Endothelial cell of umbilical vein (primary cell): ENCODE data around the gene DLG5. TPM values are rescaled to one million over a fixed set of nuclear protein-coding genes. Genes with fewer than 3 reads are reported as not detected.

Experiments
- BruUV-seq: library from RNA; stranded (reverse); fragments of 400-500 nt; replicated peaks from 2 replicates; lab custom pipeline; 2021; lab: Mats Ljungman, UMichigan
- CTCF ChIA-PET: fragments of 300-600, 350-600 bp; sonication (Branson Sonifier 250); formaldehyde crosslinking; loops from one replicate; lab custom pipeline; 2021; ENCODE audit warnings: antibody characterized with exemption, inconsistent platforms; lab: Charles Lee
- POLR2A ChIA-PET: fragments of 300-600, 350-600 bp; sonication (Branson Sonifier 250); formaldehyde crosslinking; loops from one replicate; lab custom pipeline; 2021; ENCODE audit warnings: antibody characterized with exemption, inconsistent platforms; lab: Charles Lee
- DNase-seq: peaks from one replicate; pipeline ENCODE4 v3.0.0-alpha.2; 2011; ENCODE audit warnings: low read depth, low spot score
- FAIRE-seq: peaks from 2 replicates; lab custom pipeline; 2011; peaks lifted over from hg19 to GRCh38; lab: Jason Lieb, UNC
- H2AFZ ChIP-seq: 2 replicates; pipeline ENCODE4 v1.6.0; 2012; ENCODE audit warnings: low read depth, low read length, control low read depth, inconsistent platforms
- H3K27ac ChIP-seq: 2 replicates; pipeline ENCODE4 v1.5.1; 2011; ENCODE audit warnings: low read depth, mild to moderate bottlenecking, control low read depth, low read length, moderate library complexity; ENCODE audit not compliant: insufficient read depth
- H3K27me3 ChIP-seq, 2 experiments: 2 replicates each; pipeline versions ENCODE4 v1.6.0 to v1.6.1; 2011; ENCODE audit warnings: low read length in 2 of 2, mixed read lengths in 1 of 2; ENCODE audit not compliant: control insufficient read depth in 2 of 2, insufficient read depth in 2 of 2
- H3K36me3 ChIP-seq, 2 experiments: 2 replicates in 1 of 2; 3 replicates in 1 of 2; pipeline ENCODE4 v1.5.1; 2011; ENCODE audit warnings: low read length in 2 of 2, mild to moderate bottlenecking in 1 of 2, moderate library complexity in 1 of 2; ENCODE audit not compliant: control insufficient read depth in 2 of 2, insufficient read depth in 2 of 2; ENCODE audit errors: extremely low read depth in 1 of 2
- H3K4me1 ChIP-seq: 3 replicates; pipeline ENCODE4 v1.5.1; 2011; ENCODE audit warnings: mild to moderate bottlenecking, low read length; ENCODE audit not compliant: control insufficient read depth, insufficient read depth; ENCODE audit errors: extremely low read depth
- H3K4me2 ChIP-seq: 2 replicates; pipeline ENCODE4 v1.6.1; 2011; ENCODE audit warnings: low read length, control low read depth, mixed read lengths; ENCODE audit not compliant: insufficient read depth
- H3K4me3 ChIP-seq, 3 experiments: fragments of 200-600 bp in 1 of 3; sonication (generic), shearing (Covaris generic) in 1 of 3; replicated peaks in 1 of 3; 2 replicates each; pipeline ENCODE4 v1.5.1; 2011 to 2016; ENCODE audit warnings: control low read depth in 3 of 3, low read length in 3 of 3, mild to moderate bottlenecking in 2 of 3, inconsistent platforms in 1 of 3, low read depth in 1 of 3, moderate library complexity in 1 of 3; ENCODE audit not compliant: insufficient read depth in 1 of 3
- H3K79me2 ChIP-seq: 2 replicates; pipeline ENCODE4 v1.6.0; 2012; ENCODE audit warnings: low read length, inconsistent platforms; ENCODE audit not compliant: control insufficient read depth, insufficient read depth
- H3K9ac ChIP-seq: replicated peaks from 2 replicates; pipeline ENCODE3; 2011; ENCODE audit warnings: low read length, control low read depth; ENCODE audit not compliant: insufficient read depth; ENCODE audit errors: extremely low read depth
- H3K9me1 ChIP-seq: replicated peaks from 3 replicates; pipeline ENCODE4 v1.6.0; 2011; ENCODE audit warnings: mild to moderate bottlenecking, low read length; ENCODE audit not compliant: control insufficient read depth, insufficient read depth; ENCODE audit errors: extremely low read depth
- H3K9me3 ChIP-seq: replicated peaks from 2 replicates; pipeline ENCODE4 v1.5.1; 2012; ENCODE audit warnings: low read length, inconsistent platforms; ENCODE audit not compliant: control insufficient read depth, insufficient read depth
- H4K20me1 ChIP-seq: replicated peaks from 2 replicates; pipeline ENCODE3; 2011; ENCODE audit warnings: mild to moderate bottlenecking, low read length; ENCODE audit not compliant: control insufficient read depth, insufficient read depth; ENCODE audit errors: extremely low read depth
- GATA2 ChIP-seq: IDR thresholded peaks from 2 replicates; pipeline ENCODE4 v1.7.0; 2011; ENCODE audit warnings: low read depth, mild to moderate bottlenecking, moderate library complexity, mixed read lengths, low read length; ENCODE audit not compliant: insufficient read length, insufficient read depth
- JUN ChIP-seq: IDR thresholded peaks from 2 replicates; pipeline ENCODE4 v1.6.1; 2011; ENCODE audit warnings: borderline replicate concordance, low read depth; ENCODE audit not compliant: insufficient read length, insufficient read depth
- MYC ChIP-seq: IDR thresholded peaks from one replicate; pipeline ENCODE4 v1.6.1; 2011; ENCODE audit warnings: mild to moderate bottlenecking, low read depth, low read length
- POLR2AphosphoS5 ChIP-seq: IDR thresholded peaks from 2 replicates; pipeline ENCODE4 v1.6.1; 2012; ENCODE audit warnings: low read depth, mild to moderate bottlenecking, control low read depth, low read length, moderate library complexity; ENCODE audit not compliant: insufficient read depth
- dilution Hi-C: fragments of 300-500 bp; cut with MboI; formaldehyde crosslinking; loops from one replicate; pipeline ENCODE4 v1.15.0; 2019; ENCODE audit warnings: low sequenced_read_pairs; ENCODE audit not compliant: extremely low pct_ligation_motif_present
- intact Hi-C: fragments of 100-400 bp; cut with micrococcal nuclease; formaldehyde crosslinking; loops from one replicate; pipeline ENCODE4 v1.10.0; 2022
- polyA plus RNA-seq, 4 experiments: library from polyadenylated mRNA; depleted of rRNA in 3 of 4; stranded (reverse) in 3 of 4; unstranded in 1 of 4; fragments of >200 nt; gene quantifications; 2 replicates each; pipeline versions ENCODE4 v1.2.1 to v1.2.3, GENCODE V29; 2011 to 2012; ENCODE audit warnings: missing spikeins in 1 of 4
- total RNA-seq: library from RNA; stranded (reverse); gene quantifications from 2 replicates; pipeline ENCODE4 v1.2.3, GENCODE V29; 2021
- TF ChIP-seq, protein P1 (sequence below): IDR thresholded peaks from 2 replicates; pipeline ENCODE4 v1.6.1; 2011; ENCODE audit not compliant: insufficient read depth, insufficient read length

DLG5 gene
- total and polyA plus RNA-seq, 2 donors (not counting 3 experiments of a cell fraction or from before 2014, with no cell fraction given): 12.3 to 24.9 TPM

DNA sequence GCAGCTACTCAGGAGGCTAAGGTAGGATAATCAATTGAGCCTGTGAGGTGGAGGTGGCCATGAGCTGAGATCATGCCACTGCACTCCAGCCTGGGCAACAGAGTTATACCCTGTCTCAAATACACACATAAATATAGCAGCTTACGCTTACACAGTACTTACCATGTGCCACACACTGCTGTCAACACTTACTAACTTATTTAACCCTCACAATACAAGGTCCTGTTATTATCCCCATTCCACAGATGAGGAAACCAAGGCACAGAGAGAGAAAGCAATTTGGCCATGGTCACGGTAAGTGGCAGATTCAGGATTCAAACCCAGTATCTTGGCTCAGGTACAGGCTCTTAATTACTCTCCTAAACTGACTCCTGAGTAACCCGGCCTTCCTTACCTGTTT is 19.1 kb downstream of the DLG5 start:
- intact Hi-C loops: no loop called here
- H3K9ac ChIP-seq: no peak overlapping the region
- DNase-seq (no peak), FAIRE-seq (no peak)
- H3K9me1 ChIP-seq: no peaks in the 10 kb centered on the region
- no peak overlapping the region for H3K4me2 ChIP-seq
- dilution Hi-C loops: no loop called here
- H3K4me3 ChIP-seq: no peak overlapping the region
- H3K36me3 ChIP-seq: no peaks in the 10 kb centered on the region
- peaks cover 6% of the 10 kb centered on the region for H3K79me2 ChIP-seq
- H2AFZ ChIP-seq: no peak overlapping the region
- peaks cover 9% of the 10 kb centered on the region for H3K4me1 ChIP-seq
- ChIA-PET POLR2A (no interaction called here), CTCF (no interaction called here)
- H3K27me3 ChIP-seq: no peaks in the 10 kb centered on the region
- no peak overlapping the region for H3K27ac ChIP-seq
- no peaks in the 10 kb centered on the region for H3K9me3 ChIP-seq
- no peak for TF ChIP-seq MYC
- TF ChIP-seq, protein P1, sequence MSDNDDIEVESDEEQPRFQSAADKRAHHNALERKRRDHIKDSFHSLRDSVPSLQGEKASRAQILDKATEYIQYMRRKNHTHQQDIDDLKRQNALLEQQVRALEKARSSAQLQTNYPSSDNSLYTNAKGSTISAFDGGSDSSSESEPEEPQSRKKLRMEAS: no peak
- no peak for TF ChIP-seq JUN
- no peak for TF ChIP-seq POLR2AphosphoS5
- TF ChIP-seq GATA2: no peak
- no TSS peak for BruUV-seq
- H4K20me1 ChIP-seq: no peaks in the 10 kb centered on the region

DNA sequence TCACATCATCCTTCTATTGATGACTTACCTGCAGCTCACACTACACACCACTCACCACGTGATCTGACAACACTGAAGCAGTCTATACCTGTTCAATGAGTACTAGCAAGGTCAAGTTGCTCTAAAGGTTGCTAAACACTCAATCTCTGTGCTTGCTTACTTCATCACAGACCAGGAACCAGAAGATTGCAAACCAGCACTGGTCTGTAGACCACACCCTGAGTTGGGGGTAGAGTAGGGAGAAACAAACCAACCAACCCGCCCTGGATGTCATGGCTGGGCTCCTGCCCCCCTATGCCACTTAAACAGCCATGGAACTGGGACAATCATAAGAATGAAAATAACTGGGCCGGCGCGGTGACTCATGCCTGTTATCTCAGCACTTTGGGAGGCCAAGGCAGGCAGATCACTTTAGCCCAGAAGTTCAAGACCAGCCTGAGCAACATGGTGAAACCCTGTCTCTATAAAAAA is 19.6 kb downstream of the DLG5 start:
- BruUV-seq: no TSS peak
- Histone ChIP-seq H3K27me3 (no peaks in the 10 kb centered on the region), H3K4me1 (peaks cover 9% of the 10 kb centered on the region), H3K9me3 (no peaks in the 10 kb centered on the region), H4K20me1 (no peaks in the 10 kb centered on the region), H3K27ac (no peak overlapping the region), H3K79me2 (peaks cover 6% of the 10 kb centered on the region), H3K36me3 (no peaks in the 10 kb centered on the region), H3K9ac (no peak overlapping the region), H3K4me2 (no peak overlapping the region), H3K4me3 (no peak overlapping the region), H3K9me1 (no peaks in the 10 kb centered on the region), H2AFZ (no peak overlapping the region)
- POLR2A ChIA-PET: no interaction called here
- intact Hi-C loops: no loop called here
- CTCF ChIA-PET: no interaction called here
- DNase-seq: no peak
- dilution Hi-C loops: no loop called here
- TF ChIP-seq GATA2: no peak
- no peak for FAIRE-seq
